Measurements from ENCODE around the gene ZNF710.

GRCh38 chr15:90087454-90088154 lies 86.5 kb downstream of the ZNF710 start:
- no peak for TF ChIP-seq CTCF (IDR thresholded peaks at IDR 0.05; ENCODE audit: poor library complexity, severe bottlenecking)
- no peak for TF ChIP-seq POLR2AphosphoS5 (IDR thresholded peaks at IDR 0.05)
- TF ChIP-seq TAF1 (IDR thresholded peaks at IDR 0.05; ENCODE audit: low read depth): no peak
- no peak for TF ChIP-seq SMC3 (conservative IDR thresholded peaks at IDR 0.05; ENCODE audit: poor library complexity)
- TF ChIP-seq REST (IDR thresholded peaks at IDR 0.05; ENCODE audit: borderline replicate concordance): no peak
- TF ChIP-seq RAD21 (conservative IDR thresholded peaks at IDR 0.05): no peak
- no peak for TF ChIP-seq EZH2 (IDR thresholded peaks at IDR 0.05; ENCODE audit: borderline replicate concordance, insufficient read depth, low read length, poor library complexity, severe bottlenecking)
- TF ChIP-seq EP300 (conservative IDR thresholded peaks at IDR 0.05; ENCODE audit: poor library complexity, severe bottlenecking): no peak
- no peak for TF ChIP-seq MXI1 (conservative IDR thresholded peaks at IDR 0.05; ENCODE audit: poor library complexity, severe bottlenecking)

Measured in neural cell (in vitro differentiated cells).